Endothelial cell of umbilical vein (primary cell): ENCODE data around the gene IL6R. TPM values are rescaled to one million over a fixed set of nuclear protein-coding genes. Genes with fewer than 3 reads are reported as not detected.

Source experiments
- BruUV-seq: library from RNA; stranded (reverse); fragments of 400-500 nt; replicated peaks from 2 replicates; lab custom pipeline; 2021; lab: Mats Ljungman, UMichigan
- CTCF ChIA-PET: fragments of 300-600, 350-600 bp; sonication (Branson Sonifier 250); formaldehyde crosslinking; loops from one replicate; lab custom pipeline; 2021; ENCODE audit warnings: antibody characterized with exemption, inconsistent platforms; lab: Charles Lee
- POLR2A ChIA-PET: fragments of 300-600, 350-600 bp; sonication (Branson Sonifier 250); formaldehyde crosslinking; loops from one replicate; lab custom pipeline; 2021; ENCODE audit warnings: antibody characterized with exemption, inconsistent platforms; lab: Charles Lee
- DNase-seq: peaks from one replicate; pipeline ENCODE4 v3.0.0-alpha.2; 2011; ENCODE audit warnings: low read depth, low spot score
- FAIRE-seq: peaks from 2 replicates; lab custom pipeline; 2011; peaks lifted over from hg19 to GRCh38; lab: Jason Lieb, UNC
- H2AFZ ChIP-seq: 2 replicates; pipeline ENCODE4 v1.6.0; 2012; ENCODE audit warnings: low read depth, low read length, control low read depth, inconsistent platforms
- H3K27ac ChIP-seq: 2 replicates; pipeline ENCODE4 v1.5.1; 2011; ENCODE audit warnings: low read depth, mild to moderate bottlenecking, control low read depth, low read length, moderate library complexity; ENCODE audit not compliant: insufficient read depth
- H3K27me3 ChIP-seq, 2 experiments: 2 replicates each; pipeline versions ENCODE4 v1.6.0 to v1.6.1; 2011; ENCODE audit warnings: low read length in 2 of 2, mixed read lengths in 1 of 2; ENCODE audit not compliant: control insufficient read depth in 2 of 2, insufficient read depth in 2 of 2
- H3K36me3 ChIP-seq, 2 experiments: 2 replicates in 1 of 2; 3 replicates in 1 of 2; pipeline ENCODE4 v1.5.1; 2011; ENCODE audit warnings: low read length in 2 of 2, mild to moderate bottlenecking in 1 of 2, moderate library complexity in 1 of 2; ENCODE audit not compliant: control insufficient read depth in 2 of 2, insufficient read depth in 2 of 2; ENCODE audit errors: extremely low read depth in 1 of 2
- H3K4me1 ChIP-seq: 3 replicates; pipeline ENCODE4 v1.5.1; 2011; ENCODE audit warnings: mild to moderate bottlenecking, low read length; ENCODE audit not compliant: control insufficient read depth, insufficient read depth; ENCODE audit errors: extremely low read depth
- H3K4me2 ChIP-seq: 2 replicates; pipeline ENCODE4 v1.6.1; 2011; ENCODE audit warnings: low read length, control low read depth, mixed read lengths; ENCODE audit not compliant: insufficient read depth
- H3K4me3 ChIP-seq, 3 experiments: fragments of 200-600 bp in 1 of 3; sonication (generic), shearing (Covaris generic) in 1 of 3; replicated peaks in 1 of 3; 2 replicates each; pipeline ENCODE4 v1.5.1; 2011 to 2016; ENCODE audit warnings: control low read depth in 3 of 3, low read length in 3 of 3, mild to moderate bottlenecking in 2 of 3, inconsistent platforms in 1 of 3, low read depth in 1 of 3, moderate library complexity in 1 of 3; ENCODE audit not compliant: insufficient read depth in 1 of 3
- H3K79me2 ChIP-seq: 2 replicates; pipeline ENCODE4 v1.6.0; 2012; ENCODE audit warnings: low read length, inconsistent platforms; ENCODE audit not compliant: control insufficient read depth, insufficient read depth
- H3K9ac ChIP-seq: replicated peaks from 2 replicates; pipeline ENCODE3; 2011; ENCODE audit warnings: low read length, control low read depth; ENCODE audit not compliant: insufficient read depth; ENCODE audit errors: extremely low read depth
- H3K9me1 ChIP-seq: replicated peaks from 3 replicates; pipeline ENCODE4 v1.6.0; 2011; ENCODE audit warnings: mild to moderate bottlenecking, low read length; ENCODE audit not compliant: control insufficient read depth, insufficient read depth; ENCODE audit errors: extremely low read depth
- H3K9me3 ChIP-seq: replicated peaks from 2 replicates; pipeline ENCODE4 v1.5.1; 2012; ENCODE audit warnings: low read length, inconsistent platforms; ENCODE audit not compliant: control insufficient read depth, insufficient read depth
- H4K20me1 ChIP-seq: replicated peaks from 2 replicates; pipeline ENCODE3; 2011; ENCODE audit warnings: mild to moderate bottlenecking, low read length; ENCODE audit not compliant: control insufficient read depth, insufficient read depth; ENCODE audit errors: extremely low read depth
- CTCF ChIP-seq, 2 donors: IDR thresholded peaks; 1 replicate in 1 of 2; 2 replicates in 1 of 2; pipeline ENCODE4 v1.5.1; 2011; ENCODE audit warnings: low read length in 2 of 2, mild to moderate bottlenecking in 2 of 2, moderate library complexity in 2 of 2, control low read depth in 1 of 2, inconsistent platforms in 1 of 2, low read depth in 1 of 2; ENCODE audit not compliant: insufficient read depth in 1 of 2; ENCODE audit errors: extremely low read depth in 1 of 2
- FOS ChIP-seq: IDR thresholded peaks from 2 replicates; pipeline ENCODE4 v1.6.1; 2011; ENCODE audit warnings: mild to moderate bottlenecking, low read length, moderate library complexity, borderline replicate concordance; ENCODE audit not compliant: insufficient read depth
- GATA2 ChIP-seq: IDR thresholded peaks from 2 replicates; pipeline ENCODE4 v1.7.0; 2011; ENCODE audit warnings: low read depth, mild to moderate bottlenecking, moderate library complexity, mixed read lengths, low read length; ENCODE audit not compliant: insufficient read length, insufficient read depth
- JUN ChIP-seq: IDR thresholded peaks from 2 replicates; pipeline ENCODE4 v1.6.1; 2011; ENCODE audit warnings: borderline replicate concordance, low read depth; ENCODE audit not compliant: insufficient read length, insufficient read depth
- MYC ChIP-seq: IDR thresholded peaks from one replicate; pipeline ENCODE4 v1.6.1; 2011; ENCODE audit warnings: mild to moderate bottlenecking, low read depth, low read length
- POLR2A ChIP-seq: IDR thresholded peaks from 2 replicates; pipeline ENCODE4 v1.6.1; 2012; ENCODE audit warnings: low read depth, mild to moderate bottlenecking, control low read depth, low read length
- POLR2AphosphoS5 ChIP-seq: IDR thresholded peaks from 2 replicates; pipeline ENCODE4 v1.6.1; 2012; ENCODE audit warnings: low read depth, mild to moderate bottlenecking, control low read depth, low read length, moderate library complexity; ENCODE audit not compliant: insufficient read depth
- dilution Hi-C: fragments of 300-500 bp; cut with MboI; formaldehyde crosslinking; loops from one replicate; pipeline ENCODE4 v1.15.0; 2019; ENCODE audit warnings: low sequenced_read_pairs; ENCODE audit not compliant: extremely low pct_ligation_motif_present
- intact Hi-C: fragments of 100-400 bp; cut with micrococcal nuclease; formaldehyde crosslinking; loops from one replicate; pipeline ENCODE4 v1.10.0; 2022
- polyA plus RNA-seq, 4 experiments: library from polyadenylated mRNA; depleted of rRNA in 3 of 4; stranded (reverse) in 3 of 4; unstranded in 1 of 4; fragments of >200 nt; gene quantifications; 2 replicates each; pipeline versions ENCODE4 v1.2.1 to v1.2.3, GENCODE V29; 2011 to 2012; ENCODE audit warnings: missing spikeins in 1 of 4
- total RNA-seq: library from RNA; stranded (reverse); gene quantifications from 2 replicates; pipeline ENCODE4 v1.2.3, GENCODE V29; 2021

The IL6R gene
- total and polyA plus RNA-seq, 2 donors (not counting 3 experiments of a cell fraction or from before 2014, with no cell fraction given): 4.8 to 5.1 TPM

GRCh38 chr1:154403983-154404382, 1.2 kb upstream of the IL6R start:
- H4K20me1 ChIP-seq: no peaks in the 10 kb centered on the region
- H3K27me3 ChIP-seq: no peaks in the 10 kb centered on the region
- CTCF ChIA-PET: interaction anchor here (0.9 to 2.0 kb wide), 6 partner anchors 11 to 143 kb away, joined by 3 to 13 read pairs (median 4); no protein-coding TSS in a partner anchor
- intact Hi-C loops (loop anchor here (2.0 kb wide), 2 partner anchors 39 to 75 kb away; no protein-coding TSS in a partner anchor), dilution Hi-C loops (no loop called here)
- no peaks in the 10 kb centered on the region for H3K9me1 ChIP-seq
- TF ChIP-seq POLR2AphosphoS5: no peak
- no peak for TF ChIP-seq POLR2A
- TF ChIP-seq MYC: no peak
- POLR2A ChIA-PET: no interaction called here
- H3K36me3 ChIP-seq: no peaks in the 10 kb centered on the region
- H3K9ac ChIP-seq: no peak overlapping the region
- no peak overlapping the region for H3K4me2 ChIP-seq
- no peak for FAIRE-seq
- no peak for DNase-seq
- no peak overlapping the region for H3K4me3 ChIP-seq
- no peak overlapping the region for H2AFZ ChIP-seq
- peaks cover 14% of the 10 kb centered on the region for H3K4me1 ChIP-seq
- H3K9me3 ChIP-seq: no peaks in the 10 kb centered on the region
- BruUV-seq: no TSS peak
- H3K79me2 ChIP-seq: no peaks in the 10 kb centered on the region
- H3K27ac ChIP-seq: no peak overlapping the region

- Histone ChIP-seq H4K20me1 (no peaks in the 10 kb centered on the region), H3K4me1 (peaks cover 14% of the 10 kb centered on the region), H3K9me1 (no peaks in the 10 kb centered on the region), H3K27ac (no peak overlapping the region), H3K9me3 (no peaks in the 10 kb centered on the region), H2AFZ (peak overlapping the region; percentile 67), H3K27me3 (no peaks in the 10 kb centered on the region), H3K4me2 (peak overlapping the region; percentile 55), H3K9ac (peak overlapping the region; percentile 26), H3K36me3 (no peaks in the 10 kb centered on the region), H3K4me3 (peak overlapping the region in 1 of 3 experiments; percentile 23), H3K79me2 (no peaks in the 10 kb centered on the region)
- FAIRE-seq (peak; percentile 75), DNase-seq (no peak)
- dilution Hi-C loops (no loop called here), intact Hi-C loops (loop anchor here (2.0 kb wide), 2 partner anchors 38 to 74 kb away; no protein-coding TSS in a partner anchor)
- POLR2A ChIA-PET: no interaction called here
- BruUV-seq: no TSS peak
- no peak for TF ChIP-seq JUN
- no peak for TF ChIP-seq POLR2A
- TF ChIP-seq GATA2: no peak
- TF ChIP-seq FOS: no peak
- TF ChIP-seq CTCF (IDR thresholded peaks at IDR 0.05; ENCODE audit: extremely low read depth in 1 of 2, insufficient read depth in 1 of 2, low read depth in 1 of 2, low read length in 2 of 2): no peak
- CTCF ChIA-PET: interaction anchor here (1.1 to 3.2 kb wide), 4 partner anchors 40 to 142 kb away, joined by 3 to 13 read pairs (median 8); no protein-coding TSS in a partner anchor
These were observed 622 bp upstream of the IL6R start for GRCh38 chr1:154404511-154404931.
